DMS114 treated with DMSO at 0.1 percent for 48 hours (cell line): ENCODE data around the gene DCAF8.
A peak's percentile ranks its signal among the peaks of the same experiment; 100 is the strongest.

Source experiments
- DNase-seq: peaks from one replicate; lab custom pipeline; 2025; ENCODE audit not compliant: unreplicated experiment; lab: John Stamatoyannopoulos, UW

Gene DCAF8

DNA sequence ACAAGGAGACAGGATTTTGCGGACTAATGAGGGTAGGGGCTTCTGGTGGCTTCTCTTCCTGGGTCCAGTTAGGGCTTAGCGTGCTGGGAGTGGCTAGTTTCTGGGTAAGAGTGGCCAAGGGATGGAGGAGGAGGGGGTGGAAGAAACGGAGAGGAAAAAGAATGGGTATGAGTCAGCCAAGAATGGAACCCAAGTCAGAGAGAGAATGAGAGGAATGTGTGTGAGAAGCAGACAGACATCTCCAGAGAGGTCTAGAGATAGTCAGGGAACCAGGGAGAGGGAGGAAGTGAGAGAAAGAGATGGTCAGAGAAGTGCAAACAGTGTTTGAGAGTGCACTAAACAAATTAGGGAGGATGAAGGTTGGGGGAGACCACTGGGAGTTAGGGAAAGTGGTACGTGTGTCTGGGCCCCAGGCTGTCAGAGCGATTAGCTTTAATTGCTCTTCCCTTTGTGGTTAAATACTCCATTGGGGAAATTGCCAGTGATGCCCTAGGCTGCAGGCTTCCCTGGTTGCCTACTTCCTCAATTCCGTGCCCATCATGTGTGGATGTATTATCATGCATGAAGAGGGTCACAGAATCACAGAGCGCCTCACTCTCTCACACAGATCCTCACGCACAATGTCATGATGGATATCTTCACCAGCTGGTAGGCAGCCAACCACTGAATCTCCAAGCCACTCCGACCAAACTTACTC lies 55.8 kb downstream of the DCAF8 start:
- DNase-seq: no peak

DNA sequence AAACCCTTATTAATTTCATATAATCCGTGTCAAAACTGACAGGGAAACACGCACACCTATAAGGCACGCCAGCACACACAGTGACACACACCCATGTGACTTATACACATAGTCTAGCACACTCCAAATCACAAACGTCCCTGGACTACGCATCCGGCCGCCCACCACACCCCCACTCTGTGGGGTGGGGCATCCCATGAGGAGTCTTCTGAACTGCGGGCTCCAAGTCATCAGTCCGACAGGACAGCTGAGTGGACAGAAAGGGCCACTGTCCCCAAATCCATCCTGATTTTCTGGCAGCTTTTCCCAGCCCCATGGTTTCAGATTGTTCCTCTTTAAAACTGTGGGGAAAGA lies 56.3 kb downstream of the DCAF8 start:
- peak; percentile 33 for DNase-seq

GRCh38 chr1:160205242-160206035 lies 56.9 kb downstream of the DCAF8 start, which contains the start of gene PEA15:
Gene PEA15 (plus strand): TSS chr1:160205384. CDS start chr1:160211545, 6,161 bp downstream.
- DNase-seq: peak; percentile 54

- no peak for DNase-seq
Observed at GRCh38 chr1:160204526-160205241, 57.7 kb downstream of the DCAF8 start.

DNA sequence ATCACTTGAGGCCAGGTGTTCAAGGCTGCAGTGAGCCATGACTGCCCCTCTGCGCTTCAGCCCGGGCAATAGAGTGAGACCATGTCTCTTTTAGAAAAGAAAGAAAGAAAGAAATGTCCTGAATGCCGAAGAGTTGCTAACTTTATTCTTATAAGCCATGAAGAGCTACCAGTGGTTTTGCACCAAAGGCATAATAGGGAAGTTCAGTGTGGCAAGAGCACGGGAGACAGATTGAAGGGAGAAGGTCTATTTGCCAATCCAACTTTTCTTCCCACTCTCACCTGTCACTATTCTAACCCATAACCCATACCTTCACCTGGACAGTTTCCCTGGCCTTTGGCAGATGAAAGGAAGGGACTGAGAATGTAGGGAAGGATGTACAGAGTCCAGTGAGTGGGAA lies 61.6 kb downstream of the DCAF8 start:
- DNase-seq: no peak

GRCh38 chr1:160197231-160197630 lies 65.1 kb downstream of the DCAF8 start:
- DNase-seq: no peak

DNA sequence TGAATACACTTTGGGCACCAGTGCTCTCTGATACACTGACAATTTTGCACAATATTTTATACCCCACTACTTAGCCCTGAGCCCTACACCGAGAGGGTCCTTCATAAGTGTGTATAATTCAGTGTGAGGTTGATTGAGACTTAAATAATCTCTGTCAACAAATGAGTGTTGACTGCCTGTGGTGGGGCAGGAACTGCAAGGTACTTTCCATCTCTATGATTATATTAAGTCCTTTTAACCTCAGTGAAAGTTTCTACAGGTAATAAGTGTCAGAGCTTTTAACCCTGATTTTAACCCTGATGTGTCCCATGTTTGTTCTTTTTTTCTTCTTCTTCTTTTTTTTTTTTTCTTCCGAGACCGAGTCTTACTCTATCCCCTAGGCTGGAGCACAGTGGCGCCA lies 66.2 kb downstream of the DCAF8 start:
- DNase-seq: no peak

DNA sequence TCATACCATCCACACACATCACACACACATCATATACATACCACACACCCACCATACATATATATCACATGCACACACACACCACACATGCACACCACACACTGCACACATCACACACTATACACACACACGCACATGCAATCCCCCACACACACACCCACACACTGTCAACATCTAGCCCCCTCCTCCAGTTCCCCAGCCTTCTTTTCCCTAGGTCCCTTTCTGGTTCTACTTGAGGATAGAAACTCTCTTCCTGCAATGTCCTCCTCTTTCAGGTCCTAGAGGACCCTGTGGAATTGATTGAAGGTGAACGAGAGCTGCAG lies 67.7 kb downstream of the DCAF8 start:
- no peak for DNase-seq

- DNase-seq: no peak
Observed at GRCh38 chr1:160193832-160194736, 68.3 kb downstream of the DCAF8 start.

- DNase-seq: peak; percentile 89
Observed at GRCh38 chr1:160193091-160193819, 69.1 kb downstream of the DCAF8 start.

DNA sequence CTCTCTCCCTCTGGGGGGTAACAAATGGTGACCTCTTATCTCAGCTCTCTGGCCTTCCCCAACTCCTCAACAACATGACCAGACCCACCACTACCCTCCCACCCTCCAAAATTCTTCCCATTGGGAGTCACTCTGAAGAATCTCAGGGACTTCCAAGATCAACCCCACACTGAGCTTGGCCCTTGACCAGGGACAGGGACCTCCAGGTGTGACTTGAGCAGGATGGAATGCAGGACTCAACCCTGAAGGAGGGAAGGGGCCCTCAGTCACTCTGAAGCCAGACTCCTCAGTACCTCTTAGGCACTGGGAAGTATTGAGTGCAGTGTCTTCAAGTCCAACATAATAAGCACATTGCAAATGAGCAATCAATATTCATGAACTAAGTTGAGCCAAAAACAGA lies 70.1 kb downstream of the DCAF8 start:
- no peak for DNase-seq

DNA sequence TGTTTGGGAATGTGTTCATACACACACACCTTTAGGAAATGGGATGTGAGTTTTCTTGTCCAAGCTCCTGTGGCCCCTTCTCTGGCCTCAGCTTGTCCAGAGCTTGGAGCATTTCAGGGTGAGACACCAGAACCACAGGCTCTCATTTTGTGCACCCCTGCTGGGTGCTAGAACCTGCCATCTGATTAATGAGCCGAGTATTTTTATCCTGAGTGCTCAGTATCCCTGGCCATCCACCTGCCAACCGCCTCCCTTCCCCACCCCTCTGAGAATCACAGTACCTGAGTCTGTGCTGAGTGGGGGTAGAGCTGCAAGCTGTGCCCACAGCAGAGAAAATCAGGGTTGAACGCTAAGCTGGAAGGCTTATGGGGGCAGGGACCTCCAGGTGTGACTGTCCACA lies 70.6 kb downstream of the DCAF8 start:
- no peak for DNase-seq

DNA sequence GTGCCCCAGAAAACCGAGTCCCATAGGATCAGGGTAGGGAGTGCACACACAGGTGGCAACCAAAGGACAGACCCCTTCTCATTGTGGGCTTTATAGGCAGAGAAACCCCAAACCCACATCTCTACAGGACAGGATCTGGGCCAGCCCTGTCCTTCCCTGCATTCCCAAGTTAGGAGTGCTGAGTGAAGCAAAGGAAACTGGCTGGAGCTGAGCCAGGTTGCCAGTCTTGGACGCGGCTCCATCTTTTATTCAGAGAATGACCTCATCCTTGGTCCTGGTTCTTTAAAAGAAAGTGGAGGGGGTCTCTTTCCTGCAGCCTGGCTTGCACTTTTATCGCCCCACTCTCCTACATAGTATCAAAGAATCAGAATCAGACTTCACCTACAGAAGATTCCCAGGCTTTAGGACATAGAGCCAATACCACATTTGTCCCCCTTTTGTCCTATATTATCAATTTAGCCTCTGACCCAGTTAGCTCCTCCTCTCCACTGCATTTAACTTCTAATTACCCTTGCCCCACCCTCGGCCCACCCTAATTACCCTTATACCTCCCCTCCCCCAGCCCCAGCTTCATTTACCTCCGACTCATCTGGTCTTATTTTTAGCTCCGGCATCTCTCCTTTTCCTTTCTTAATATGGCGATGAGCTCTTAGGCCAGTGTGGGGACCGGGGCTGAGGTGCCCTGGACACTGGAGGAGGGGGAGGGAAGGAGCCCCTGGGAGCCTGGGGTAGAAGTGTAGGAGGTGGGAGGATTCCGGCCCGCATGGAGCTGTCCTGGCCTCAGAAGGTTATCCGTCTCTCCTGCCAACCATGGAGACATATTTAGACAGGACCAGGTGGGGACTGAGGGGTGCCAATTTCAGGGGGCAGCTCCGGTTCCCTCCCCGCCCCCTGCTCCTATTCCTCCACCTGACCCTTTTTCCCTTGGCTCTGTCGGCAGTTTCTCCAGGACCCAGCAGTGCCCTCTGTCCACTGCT lies 72.4 kb downstream of the DCAF8 start, which contains the start of gene CASQ1:
CASQ1 (plus strand) TSS at position 927 of the 977 bp plus-strand sequence. CDS start 177 bp downstream, outside the sequence.
- no peak for DNase-seq

- no peak for DNase-seq
Observed at GRCh38 chr1:160188341-160188740, 74.0 kb downstream of the DCAF8 start.

- no peak for DNase-seq
Observed at GRCh38 chr1:160187407-160187806, 74.9 kb downstream of the DCAF8 start.

GRCh38 chr1:160186729-160187128 lies 75.6 kb downstream of the DCAF8 start:
- DNase-seq: no peak

GRCh38 chr1:160186246-160186645 lies 76.1 kb downstream of the DCAF8 start:
- DNase-seq: no peak

GRCh38 chr1:160179336-160179735 lies 83.0 kb downstream of the DCAF8 start:
- no peak for DNase-seq

DNA sequence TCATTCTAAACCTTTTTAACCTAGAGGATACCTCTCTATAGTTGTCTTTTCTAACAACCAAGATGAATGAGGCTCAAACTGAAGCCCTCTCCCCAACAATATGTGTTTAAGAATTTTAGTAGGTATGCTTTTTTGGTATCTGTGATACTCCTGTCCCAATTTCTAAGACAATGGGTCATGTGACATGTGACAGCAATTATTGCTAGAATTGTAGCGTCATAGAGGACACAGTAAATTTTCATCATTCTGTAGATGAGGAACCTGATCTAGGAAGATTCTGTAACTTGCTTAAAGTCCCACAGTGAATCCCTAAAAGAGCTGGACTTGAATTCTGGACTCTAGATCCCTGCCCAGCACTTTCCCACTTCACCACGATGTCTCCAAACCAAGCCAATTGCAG lies 83.6 kb downstream of the DCAF8 start:
- DNase-seq: no peak
